ENCODE results near the gene SPATA20. TPM values are rescaled to one million over a fixed set of nuclear protein-coding genes. Genes with fewer than 3 reads are reported as not detected.

SPATA20 gene
- total and polyA plus RNA-seq, 2 of the 13 experiments (the other 11 are each of a cell fraction or from before 2014, with no cell fraction given): 36.1 to 64.8 TPM

DNA sequence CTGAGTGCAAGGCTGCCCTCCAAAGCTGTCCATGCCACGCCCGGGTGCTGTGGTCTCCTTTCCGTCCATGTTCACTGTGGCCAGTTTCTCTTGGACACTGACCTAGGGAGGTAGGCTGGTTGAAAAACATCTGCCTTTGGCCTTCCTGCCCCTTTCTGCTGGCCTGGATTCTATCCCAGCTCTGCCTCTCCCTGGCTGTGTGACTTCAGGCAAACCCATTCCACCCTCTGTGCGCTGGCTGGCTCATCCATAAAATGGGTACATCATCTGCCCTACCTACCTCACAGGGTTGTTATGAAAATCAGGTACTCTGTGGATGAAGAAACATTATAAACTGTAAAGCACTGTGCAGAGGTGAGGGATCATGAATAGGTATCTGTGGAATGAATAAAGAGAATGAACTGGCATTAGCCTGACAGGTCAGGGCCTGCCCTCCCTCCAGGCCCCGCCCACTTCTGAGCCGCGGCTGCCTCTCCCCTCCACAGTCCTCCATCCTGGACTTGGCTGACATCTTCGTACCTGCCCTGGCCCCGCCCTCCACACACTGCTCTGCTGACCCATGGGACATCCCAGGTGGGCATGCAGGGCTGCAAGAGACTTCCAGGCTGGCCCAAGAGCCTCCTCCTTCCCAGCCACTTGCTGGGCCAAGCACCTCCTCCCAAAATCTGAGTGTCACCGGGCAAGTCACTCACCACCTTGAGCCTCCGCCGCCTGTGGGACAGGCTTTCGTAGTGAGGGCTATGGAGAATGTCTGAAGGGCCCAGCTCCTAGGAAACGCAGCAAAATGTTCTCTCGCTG lies 7.0 kb upstream of the SPATA20 start (continued):
- TF ChIP-seq ZNF143 (CRISPR knock-in tag; IDR thresholded peaks at IDR 0.05) (no peak), HMGA1 (CRISPR knock-in tag; conservative IDR thresholded peaks at IDR 0.05) (no peak), ELF3 (CRISPR knock-in tag; IDR thresholded peaks at IDR 0.05) (no peak), RFX1 (IDR thresholded peaks at IDR 0.05) (no peak), SRSF4 (IDR thresholded peaks at IDR 0.05; ENCODE audit: low read depth, low read length, poor library complexity, severe bottlenecking) (no peak), ADNP (CRISPR knock-in tag; IDR thresholded peaks at IDR 0.05) (0 out of 2 replicates have a peak, but pooled peaks have one; percentile 28), ZMYM3 (CRISPR knock-in tag; IDR thresholded peaks at IDR 0.05) (peak; percentile 89), CREB1 (IDR thresholded peaks at IDR 0.05) (no peak), CREB1 (CRISPR knock-in tag; IDR thresholded peaks at IDR 0.05) (no peak), ZNF275 (CRISPR knock-in tag; IDR thresholded peaks at IDR 0.05; ENCODE audit: borderline replicate concordance) (no peak), ZNF318 (CRISPR knock-in tag; IDR thresholded peaks at IDR 0.05) (no peak), NRL (CRISPR knock-in tag; IDR thresholded peaks at IDR 0.05; ENCODE audit: borderline replicate concordance) (no peak), RFXAP (CRISPR knock-in tag; IDR thresholded peaks at IDR 0.05; ENCODE audit: borderline replicate concordance) (peak; percentile 31; the same call in 1 of the 2 replicates), ZHX1 (CRISPR knock-in tag; IDR thresholded peaks at IDR 0.05; ENCODE audit: low read depth) (no peak), JARID2 (CRISPR knock-in tag; IDR thresholded peaks at IDR 0.05; ENCODE audit: insufficient replicate concordance) (no peak), ZNF7 (CRISPR knock-in tag; IDR thresholded peaks at IDR 0.05) (no peak), ZNF577 (CRISPR knock-in tag; IDR thresholded peaks at IDR 0.05; ENCODE audit: borderline replicate concordance, low read depth) (no peak), WIZ (CRISPR knock-in tag; IDR thresholded peaks at IDR 0.05) (no peak)

Measured in HepG2 (cell line).